Measurements from ENCODE around the gene FOXJ2.
"Not testable (repeated sequence)": the region's sequence is repeated elsewhere in the genome, so short reads cannot be mapped to it uniquely, and the experiment has no call there.

FOXJ2 gene

DNA sequence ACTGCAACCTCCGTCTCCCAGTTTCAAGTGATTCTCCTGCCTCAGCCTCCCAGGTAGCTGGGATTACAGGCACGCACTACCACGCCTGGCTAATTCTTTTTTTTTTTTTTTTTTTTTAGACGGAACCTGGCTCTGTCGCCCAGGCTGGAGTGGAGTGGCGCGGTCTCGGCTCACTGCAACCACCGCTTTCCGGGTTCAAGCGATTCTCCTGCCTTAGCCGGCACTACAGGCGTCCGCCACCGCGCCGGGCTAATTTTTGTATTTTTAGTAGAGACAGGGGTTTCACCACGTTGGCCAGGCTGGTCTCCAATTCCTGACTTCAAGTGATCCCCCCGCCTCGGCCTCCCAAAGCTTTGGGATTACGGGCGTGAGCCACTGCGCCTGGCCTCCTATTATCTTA lies 1.5 kb upstream of the FOXJ2 start:
- not testable (repeated sequence) for DNase-seq

DNA sequence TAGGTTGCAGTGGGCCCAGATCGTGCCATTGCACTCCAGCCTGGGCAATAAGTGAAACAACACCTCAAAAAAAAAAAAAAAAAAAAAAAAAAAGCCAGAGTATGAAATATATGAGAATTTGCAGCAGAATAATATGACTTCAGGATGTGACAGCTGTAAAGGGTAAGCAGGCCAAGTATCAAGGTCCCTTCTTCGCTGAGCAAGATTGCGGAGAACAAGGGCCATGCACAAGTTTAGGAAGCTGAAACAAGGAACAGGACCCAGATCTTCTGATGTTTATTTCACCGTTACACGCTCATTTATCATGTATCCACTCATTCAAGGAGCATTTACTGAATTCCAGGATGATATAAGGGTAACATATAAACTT lies 659 bp upstream of the FOXJ2 start:
- DNase-seq: no peak

DNA sequence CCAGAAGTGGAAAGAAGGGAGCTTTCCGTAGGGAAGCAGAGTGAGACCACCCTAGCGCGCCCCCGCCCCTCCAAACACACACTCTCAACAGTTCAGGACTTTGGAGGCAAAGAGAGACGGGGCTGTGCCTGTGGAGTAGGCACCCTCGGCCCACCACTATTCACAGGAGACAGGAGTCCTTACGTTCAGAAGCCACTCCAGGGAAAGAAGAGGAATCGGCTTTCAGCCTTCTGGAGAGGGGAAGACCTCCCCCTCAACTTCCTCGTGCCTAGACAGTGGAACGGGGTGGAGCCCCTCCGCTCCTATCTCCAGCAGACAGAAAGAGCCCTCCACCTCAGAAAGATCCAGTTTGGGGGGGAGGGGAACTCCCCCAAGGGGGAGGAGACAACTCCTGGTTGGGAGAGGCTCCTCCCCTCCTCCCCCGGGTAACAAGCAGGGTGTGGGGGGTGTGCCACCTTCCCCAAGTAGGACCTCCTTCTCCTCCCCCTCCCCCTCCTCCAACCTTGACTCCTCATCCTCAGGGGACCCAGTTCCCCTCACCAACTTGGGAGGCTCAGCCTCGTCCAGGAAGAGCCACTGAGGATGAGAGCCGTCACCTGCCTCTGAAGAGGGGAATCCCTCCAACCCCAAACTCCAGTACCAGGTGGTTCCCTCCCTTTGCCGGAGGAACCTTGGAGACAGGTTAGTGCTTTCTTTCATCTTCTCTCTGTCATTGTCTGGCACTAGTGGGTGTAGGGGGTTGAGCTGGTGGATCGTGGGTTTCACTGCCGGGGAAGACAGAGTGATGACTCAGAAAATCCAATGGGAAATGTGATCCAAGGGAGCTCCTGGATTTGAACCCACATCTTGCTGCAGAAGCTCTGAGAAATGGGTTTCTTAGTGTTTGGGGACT lies 883 bp downstream of the FOXJ2 start:
- peak; percentile 76 for DNase-seq

DNA sequence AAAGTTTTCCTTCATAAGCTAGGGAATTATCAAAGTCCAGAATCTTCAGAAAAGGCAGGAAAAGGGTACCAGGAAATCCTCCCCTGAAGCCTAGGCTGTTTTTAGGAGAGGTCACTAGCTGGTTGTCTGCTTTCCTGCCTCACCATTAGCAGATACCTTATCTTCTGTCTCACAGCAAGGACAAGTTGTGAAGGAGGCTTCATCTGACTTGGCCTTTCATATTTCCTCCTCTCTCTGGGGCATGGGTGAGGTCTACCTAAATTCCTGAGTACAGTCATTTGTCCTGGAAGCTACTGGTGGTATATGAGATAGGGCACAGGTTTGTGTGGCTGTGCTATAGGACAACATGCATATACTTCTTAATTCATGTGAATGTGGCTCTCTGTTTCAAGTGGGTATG lies 2.3 kb downstream of the FOXJ2 start:
- peak; percentile 26 for DNase-seq

DNA sequence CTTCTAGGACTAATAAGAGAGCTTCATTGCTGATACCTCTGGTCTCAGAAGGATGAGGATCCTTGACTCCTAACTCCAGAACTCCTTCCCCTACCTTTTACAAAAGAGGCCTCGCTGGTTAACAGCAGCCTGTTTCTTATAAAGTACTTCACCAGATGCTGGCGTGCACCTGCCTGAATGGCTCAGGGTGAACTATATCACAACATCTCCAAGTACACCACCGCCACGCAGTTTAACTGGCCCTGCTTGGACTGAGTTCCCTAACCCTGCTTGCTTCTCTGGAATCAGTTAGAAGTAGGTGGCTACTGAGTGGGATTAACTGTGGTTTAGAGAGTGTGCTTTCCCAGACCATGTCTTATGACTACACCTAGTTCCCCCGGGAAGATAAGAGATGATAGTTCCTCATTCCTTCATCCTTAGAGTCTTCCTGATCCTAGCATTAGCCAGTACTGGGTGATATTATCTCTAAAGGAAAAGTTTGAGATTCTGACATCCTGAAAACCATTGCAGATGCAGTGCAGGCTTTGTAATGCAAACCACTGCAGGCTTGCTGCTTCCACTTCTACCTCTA lies 3.0 kb downstream of the FOXJ2 start:
- DNase-seq: peak; percentile 91

DNA sequence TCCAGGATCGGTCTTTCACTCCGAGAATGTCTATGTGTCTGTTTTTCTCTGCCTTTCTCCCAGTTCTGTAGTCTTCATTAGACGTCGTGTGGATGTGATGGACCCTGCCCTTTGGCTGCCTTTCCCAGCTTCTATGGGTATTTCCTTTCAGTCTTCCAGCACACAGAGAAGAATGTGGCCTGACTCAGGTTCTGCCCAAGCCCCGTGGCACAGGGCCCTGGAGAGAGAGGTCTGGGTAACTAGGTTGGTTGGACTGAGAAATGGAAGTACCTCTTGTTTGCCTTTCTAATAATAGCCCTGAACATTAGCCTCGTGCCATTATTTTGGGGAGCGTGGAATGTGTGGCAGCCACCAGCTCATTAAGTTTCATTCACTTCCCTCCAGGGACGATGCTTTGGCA lies 3.8 kb downstream of the FOXJ2 start:
- peak; percentile 50 for DNase-seq

DNA sequence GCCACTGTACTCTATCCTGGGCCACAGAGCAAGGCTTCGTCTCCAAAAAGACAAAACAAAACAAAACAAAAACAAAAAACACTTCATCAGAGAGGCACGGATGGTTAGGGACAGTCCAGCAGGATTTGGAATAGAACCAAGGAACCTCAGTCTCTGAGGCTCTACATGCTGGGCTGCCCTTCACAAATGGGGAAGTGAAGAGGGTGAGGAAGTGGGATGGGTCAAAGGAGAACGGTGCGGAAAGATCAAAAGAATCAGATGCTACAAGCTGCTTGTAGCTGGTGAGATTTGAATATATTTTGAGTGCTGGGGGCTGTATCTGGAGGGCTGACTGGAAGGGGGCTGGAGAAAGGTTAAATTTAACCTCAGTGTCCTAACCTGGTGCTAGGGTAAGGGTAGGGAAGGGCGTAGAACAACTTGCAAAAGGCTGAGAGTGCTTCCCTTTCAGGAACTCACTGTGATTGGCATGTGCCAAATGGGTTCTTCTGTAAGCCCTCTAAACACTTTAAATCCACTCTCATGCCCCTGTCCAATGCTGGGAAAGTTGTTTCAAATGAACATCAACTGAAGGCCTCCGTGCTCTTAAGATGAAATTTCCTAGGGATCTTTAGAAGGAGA lies 4.6 kb downstream of the FOXJ2 start:
- DNase-seq: no peak

DNA sequence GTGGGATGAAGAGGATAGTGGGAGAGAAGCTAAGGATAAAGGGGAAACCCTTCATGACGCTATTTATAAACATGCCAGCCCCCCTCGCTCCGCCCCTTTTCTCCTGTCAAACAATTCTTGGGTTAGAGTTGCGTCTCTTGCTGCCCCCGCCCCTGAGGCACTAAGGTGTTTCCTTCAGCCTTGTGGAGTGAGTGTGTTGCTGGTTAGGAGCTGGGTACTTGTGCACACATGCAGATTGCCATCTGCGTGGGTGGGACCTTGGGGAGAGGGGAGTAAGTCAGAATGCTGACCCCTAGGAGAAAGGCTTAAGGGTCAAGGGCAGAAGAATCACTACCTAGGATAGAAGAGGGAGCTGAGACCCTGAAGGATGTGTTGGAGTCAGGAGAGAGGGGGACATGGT lies 5.4 kb downstream of the FOXJ2 start:
- DNase-seq: no peak

DNA sequence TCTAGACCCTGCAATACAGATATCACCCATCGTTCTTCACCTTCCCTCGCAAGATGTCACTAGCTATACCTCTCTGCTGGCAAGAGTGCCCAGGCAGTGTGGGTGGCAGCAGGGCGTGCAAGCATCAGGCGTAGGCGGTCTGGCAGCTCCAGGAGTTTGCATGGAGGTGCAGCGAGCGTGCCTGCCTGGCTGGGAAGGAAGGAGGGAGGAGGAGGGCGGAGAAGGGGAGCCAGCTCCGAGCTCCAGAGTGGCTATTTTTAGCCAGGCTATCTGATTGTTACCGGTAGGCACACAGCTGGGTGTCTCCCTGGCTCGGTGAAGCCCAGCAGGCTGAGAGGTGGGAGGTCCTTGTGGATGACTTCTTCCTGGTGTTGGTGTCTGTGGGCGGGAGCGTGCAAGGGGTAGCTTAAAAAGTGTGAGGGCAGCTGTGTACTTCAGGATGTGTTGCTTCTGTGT lies 6.2 kb downstream of the FOXJ2 start:
- peak; percentile 66 for DNase-seq

DNA sequence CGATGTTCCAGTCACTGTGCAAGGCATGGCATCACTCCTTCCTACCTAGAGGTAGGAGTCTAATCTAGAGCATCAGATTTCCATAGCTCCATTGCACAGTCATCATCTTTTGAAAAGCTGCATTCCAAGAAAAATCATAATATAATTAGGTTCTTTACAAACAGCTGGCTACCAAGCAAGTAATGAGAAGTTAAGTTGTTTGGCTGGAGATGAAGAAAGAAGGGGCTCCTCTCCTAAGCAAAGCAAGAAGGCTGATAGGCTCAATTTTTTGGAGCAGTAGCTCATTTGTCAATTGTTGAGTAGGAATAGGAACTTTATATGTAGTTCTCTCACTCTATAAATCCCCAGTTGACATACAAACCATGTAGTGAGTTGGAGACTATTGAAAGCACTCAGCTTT lies 8.3 kb downstream of the FOXJ2 start:
- no peak for DNase-seq

DNA sequence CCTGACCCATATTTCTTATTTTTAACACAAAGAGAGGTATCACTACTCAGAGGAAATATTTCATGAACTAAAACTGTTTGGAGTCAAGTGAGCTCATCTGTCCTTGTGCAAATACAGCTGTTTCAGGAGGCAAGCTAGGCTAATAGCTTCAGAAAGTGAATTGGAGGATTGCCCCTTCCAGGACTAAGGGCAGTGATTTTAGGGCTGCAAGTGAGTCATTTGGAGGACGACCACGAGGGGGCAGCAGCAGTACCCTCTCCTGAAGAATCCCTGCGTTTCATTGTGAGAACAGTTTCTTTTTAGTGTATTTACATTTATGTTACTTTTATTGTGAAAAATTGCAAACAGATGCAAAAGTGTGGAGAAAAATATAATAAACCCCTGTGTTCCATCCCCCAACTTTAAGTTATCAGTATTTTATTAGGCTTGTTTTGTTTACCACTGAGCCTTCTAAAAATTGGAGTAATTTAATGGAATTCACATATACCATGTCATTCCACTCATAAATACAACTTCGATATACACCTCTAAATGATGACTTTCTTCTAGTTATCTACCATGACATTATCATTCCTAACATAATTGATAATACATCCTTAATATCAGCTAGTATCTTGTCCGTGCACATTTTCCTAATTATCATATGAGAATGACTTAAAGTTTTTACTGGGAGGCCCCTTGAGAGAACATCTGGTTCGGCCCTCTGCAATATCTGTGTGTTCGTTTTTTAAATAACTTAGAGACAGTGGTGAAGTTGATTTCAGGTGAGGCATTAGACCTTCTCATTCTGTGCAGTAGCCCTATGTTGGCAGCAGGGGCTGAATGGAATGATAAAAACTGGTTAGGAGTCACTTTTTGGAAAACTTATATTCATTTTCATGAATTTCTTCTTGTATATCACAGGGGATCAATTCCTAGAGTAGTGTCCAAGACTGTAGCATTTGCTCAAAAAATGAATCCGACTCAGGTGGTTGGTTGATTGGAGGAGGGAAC lies 13.7 kb downstream of the FOXJ2 start:
- DNase-seq: peak; percentile 39

DNA sequence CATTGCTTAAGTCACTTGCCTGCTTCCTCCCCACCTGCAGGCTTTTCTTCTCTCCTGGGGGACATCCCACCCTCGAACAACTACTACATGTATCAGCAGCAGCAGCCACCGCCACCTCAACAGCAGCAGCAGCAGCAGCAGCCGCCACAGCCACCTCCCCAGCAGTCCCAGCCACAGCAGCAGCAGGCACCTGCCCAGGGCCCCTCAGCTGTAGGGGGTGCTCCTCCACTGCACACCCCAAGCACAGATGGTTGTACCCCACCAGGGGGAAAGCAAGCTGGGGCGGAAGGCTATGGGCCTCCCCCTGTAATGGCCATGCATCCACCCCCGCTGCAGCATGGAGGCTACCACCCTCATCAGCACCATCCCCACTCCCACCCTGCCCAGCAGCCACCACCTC lies 15.3 kb downstream of the FOXJ2 start:
- no peak for DNase-seq

DNA sequence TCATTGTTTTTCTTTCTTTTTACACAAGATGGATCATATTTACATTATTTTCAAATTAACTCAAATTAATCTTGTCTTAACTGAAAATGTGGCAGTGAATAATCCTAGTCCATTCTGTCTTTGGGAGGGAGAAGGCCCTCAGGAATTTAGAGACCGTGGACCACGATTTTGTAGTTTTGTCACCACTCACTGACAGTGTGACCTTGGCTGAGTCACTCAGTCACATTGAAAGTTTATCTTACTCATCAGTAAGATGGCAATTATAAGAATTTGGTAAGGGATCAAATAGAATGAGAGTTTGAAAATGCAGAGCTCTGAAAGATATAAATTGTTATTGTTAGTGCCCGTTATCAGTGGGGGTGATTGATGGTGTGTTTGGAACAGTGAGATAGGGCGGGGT lies 16.4 kb downstream of the FOXJ2 start:
- no peak for DNase-seq

DNA sequence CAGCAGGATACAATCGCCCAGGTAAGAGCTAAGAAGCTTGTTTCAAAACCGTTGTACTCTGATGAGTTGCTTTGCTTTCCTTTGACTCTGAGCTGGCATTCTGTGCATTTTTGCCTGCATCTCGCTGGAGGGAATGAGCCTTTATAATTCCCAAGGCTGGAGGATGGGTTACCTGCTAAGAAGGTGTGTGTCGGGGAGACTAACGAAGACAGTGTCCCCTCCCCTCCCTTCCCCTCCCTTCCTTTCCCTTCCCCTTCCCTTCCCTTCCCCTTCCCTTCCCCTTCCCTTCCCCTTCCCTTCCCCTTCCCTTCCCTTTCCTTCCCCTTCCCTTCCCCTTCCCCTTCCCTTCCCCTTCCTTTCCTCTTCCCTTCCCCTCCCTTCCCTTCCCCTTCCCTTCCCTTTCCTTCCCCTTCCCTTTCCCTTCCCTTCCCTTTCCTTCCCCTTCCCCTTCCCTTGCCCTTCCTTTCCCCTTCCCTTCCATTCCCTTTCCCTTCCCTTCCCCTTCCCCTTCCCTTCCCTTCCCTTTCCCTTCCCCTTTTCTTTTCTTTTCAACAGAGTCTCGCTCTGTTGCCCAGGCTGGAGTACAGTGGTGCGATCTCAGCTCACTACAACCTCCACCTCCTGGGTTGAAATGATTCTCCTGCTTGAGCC lies 18.2 kb downstream of the FOXJ2 start:
- no peak for DNase-seq

DNA sequence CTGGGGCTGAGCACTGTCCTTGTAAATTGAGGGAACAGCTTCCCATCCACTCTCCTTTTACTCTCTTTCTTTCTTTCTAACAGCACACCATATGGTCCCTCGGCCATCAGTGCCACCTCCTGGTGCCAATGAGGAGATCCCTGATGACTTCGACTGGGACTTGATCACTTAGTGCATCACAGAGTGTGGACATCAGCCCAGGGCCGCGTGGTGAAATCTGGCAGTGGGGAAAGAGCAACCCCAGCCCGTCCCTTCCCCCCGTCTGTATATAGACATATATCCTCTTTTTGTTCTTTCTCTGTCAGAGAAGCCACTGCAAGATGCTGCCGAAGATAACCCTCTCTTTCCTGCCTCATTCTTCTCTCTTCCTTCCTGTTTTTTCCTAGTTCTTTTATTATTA lies 20.2 kb downstream of the FOXJ2 start:
- no peak for DNase-seq

DNA sequence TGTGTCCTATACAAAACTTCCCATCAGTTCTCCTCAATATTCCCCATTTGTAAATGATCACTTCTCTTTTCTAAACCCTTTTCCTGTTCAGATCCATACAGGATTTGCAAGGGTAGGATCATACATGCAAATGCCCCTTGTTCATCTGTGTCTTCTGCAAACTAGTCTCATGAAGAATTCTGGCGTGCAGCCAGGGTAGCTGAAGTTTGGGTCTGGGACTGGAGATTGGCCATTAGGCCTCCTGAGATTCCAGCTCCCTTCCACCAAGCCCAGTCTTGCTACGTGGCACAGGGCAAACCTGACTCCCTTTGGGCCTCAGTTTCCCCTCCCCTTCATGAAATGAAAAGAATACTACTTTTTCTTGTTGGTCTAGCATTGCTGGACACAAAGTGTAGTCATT lies 22.3 kb downstream of the FOXJ2 start:
- DNase-seq: no peak

DNA sequence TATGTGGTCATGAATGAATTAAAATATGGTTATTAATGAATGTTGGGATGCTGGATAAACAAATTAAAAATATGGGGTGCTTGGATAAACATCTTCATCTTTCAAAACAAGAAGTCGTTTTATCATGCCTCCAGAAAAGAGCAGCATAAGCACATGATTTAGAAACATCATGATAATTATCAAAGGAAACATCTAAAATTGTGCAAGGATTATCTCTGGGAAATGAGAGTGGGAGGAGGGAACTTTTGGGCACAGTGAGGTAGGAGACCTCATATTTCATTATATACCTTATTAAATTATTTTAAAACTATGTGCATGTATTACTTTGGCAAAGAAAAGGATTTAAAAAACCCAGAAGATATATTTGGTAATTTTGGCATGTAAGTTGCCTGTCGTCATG lies 24.8 kb downstream of the FOXJ2 start:
- DNase-seq: no peak

DNA sequence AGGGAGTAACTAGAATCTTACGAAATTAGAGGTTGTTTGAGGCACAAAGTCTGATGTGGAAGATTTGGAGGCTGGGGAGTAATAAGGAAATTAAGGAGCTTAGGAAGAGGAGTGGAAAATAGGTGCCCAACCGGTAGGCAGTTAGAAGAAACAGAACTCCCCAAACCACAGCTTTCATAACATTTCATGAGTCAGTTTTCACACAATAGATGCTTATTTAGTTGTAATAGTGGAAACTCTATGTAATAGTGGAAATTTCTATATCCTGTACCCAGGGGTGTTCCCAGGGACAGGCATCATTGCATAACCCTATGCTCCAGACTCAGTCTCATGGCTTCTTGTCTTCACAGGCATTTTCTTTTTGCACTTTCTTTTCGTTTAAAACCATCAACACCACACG lies 25.3 kb downstream of the FOXJ2 start:
- DNase-seq: peak; percentile 67

DNA sequence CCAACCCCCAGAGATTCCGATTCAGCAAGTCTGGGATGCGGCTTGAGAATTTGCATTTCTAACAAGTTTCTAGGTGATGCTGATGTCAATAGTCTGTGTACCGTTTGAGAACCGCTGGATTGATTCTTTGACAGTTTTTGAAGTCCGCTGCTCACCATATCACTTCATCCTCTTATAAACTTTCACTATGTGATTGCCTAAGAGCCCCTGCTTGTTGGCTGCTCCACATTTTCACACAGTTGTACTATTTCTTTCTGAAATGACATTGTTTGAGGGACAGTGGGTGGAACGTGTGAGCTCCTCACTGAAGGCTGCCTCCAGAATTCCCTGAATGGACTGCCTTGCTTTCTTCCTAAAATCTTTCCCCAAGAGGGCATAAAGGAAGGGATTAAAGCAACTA lies 26.0 kb downstream of the FOXJ2 start:
- DNase-seq: no peak

DNA sequence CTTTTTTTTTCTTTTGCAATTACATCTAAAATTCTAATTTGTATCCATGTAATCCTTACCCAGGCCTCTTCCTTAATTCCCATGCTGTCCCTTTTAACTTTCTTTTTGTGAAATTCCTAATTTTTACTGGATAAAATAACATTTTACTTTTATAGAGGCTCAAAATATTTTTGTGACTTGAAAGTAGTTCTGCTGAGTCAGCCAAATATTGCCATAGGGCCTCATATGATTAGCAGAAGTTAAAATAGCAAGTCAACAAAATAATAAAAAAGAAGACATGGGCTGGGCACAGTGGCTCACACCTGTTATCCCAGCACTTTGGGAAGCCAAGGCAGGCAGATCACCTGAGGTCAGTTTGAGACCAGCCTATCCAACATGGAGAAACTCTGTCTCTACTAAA lies 31.6 kb downstream of the FOXJ2 start:
- DNase-seq: no peak

DNA sequence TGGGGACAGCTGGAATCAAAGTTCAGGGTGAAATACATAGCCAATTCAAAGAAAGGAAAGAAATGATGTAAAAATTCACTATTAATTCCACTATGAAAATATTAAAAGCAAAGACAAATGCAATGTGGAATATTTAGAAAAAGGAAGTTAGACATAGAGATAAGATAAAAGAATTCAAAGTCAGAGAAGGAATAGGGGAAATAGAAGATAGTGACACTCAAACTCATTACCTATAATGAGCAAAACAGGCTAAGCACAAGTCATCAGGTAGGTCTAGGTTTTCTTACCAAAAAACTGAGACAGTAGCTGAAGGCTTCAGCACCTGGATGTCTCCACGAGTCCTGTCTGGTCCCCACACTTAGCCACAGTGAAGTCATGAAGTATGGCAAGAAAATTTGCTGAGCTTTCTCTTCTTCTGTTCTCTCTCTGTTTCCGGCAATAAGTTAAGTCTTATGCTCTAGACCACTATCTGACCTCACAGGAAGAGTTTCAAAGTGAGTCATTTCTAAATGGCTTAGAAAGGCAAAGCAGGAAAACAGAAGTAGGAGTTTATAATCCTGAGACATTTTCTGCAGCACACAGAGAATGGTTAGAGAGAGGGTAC lies 33.6 kb downstream of the FOXJ2 start, which contains the start of gene C3AR1:
Gene C3AR1 (minus strand): TSS at position 369 of the 604 bp plus-strand sequence. CDS start 6,174 bp downstream, outside the sequence.
- peak; percentile 73 for DNase-seq

DNA sequence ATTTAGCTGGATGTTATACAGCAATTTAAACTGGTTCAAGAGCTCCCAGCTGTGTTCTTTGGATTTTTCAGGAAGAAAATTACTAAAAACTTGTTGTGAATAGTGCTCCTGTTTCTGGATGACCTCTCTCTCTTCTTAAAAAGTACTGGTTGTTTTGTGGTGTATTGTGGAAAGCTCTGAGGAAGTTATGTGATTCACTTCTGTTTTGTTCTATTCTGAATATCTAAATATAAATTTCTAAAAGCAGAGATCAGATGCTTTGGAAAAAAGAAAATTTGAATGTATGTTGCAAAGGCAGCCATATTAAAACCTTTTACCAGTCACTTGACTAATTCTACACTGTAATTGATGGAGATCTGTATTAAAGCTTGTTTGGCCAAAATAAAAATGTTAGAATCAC lies 37.1 kb downstream of the FOXJ2 start:
- DNase-seq: no peak
